T follicular helper cell (primary cell): ENCODE data around the gene ITGB3.
A peak's percentile ranks its signal among the peaks of the same experiment; 100 is the strongest.

ENCODE experiments used
- DNase-seq: peaks from one replicate; pipeline ENCODE4 v3.0.0-alpha.2; 2020; ENCODE audit warnings: low read depth

Gene ITGB3

DNA sequence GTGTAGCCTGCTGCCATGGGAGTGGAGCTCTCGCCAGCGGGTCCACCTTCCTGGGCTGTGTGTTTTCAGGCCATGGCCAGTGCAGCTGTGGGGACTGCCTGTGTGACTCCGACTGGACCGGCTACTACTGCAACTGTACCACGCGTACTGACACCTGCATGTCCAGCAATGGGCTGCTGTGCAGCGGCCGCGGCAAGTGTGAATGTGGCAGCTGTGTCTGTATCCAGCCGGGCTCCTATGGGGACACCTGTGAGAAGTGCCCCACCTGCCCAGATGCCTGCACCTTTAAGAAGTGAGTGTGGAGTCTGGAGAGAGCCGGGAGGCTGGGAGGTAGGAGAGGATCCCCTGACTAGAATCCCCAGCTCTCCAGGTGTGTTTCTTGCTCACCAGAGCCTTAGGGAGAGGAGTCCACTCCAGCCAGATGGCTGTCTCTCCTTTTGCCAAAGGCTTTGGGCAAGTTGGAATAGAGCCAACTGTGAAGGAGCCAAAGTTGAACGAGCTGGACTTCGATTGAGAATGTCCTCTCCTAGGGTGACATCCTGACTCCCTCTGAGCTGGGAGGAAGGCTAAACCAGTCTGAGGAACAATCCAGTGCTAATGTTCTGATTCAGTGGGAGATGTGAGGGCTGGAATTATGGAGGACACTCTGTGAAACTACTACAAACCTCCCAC, 45.7 kb downstream of the ITGB3 start:
- no peak for DNase-seq

DNA sequence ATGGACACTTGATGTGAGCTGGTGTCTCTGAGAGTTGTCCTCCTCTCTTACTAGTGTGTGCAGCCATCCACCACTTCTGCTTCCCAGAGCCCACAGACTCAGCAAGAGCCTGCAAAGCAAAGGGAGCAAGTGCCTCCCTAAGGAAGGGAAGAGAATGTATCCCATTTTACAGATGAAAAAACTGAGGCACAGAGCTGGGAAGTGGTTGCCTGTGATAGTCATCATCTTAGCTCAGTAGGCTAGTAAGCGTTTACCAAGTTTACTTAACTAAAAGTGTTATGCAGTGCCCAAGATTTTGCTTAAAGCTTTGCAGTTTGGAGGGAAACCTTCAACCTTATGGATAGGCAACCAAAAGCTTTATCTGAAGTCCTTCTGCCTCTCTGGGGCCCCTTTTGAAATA, 47.1 kb downstream of the ITGB3 start:
- no peak for DNase-seq

DNA sequence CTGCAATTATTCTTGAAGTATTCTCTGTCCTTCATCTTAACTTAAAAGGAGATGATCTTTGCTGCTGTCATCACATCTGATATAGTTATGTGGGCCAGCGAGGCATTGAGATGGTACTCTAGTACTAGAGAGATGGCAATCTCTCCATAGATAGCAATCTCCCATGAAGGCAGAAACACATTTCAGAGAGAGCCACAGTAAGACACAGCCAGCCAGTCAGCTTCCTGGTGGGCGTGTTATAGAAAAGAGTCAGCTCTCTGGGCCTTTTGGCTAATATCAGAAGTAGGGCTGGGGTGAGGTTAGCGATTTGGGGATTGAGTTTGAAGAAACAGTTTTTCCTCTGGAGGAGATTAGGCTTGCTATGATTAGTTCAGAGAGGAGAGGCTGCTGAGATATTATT, 47.5 kb downstream of the ITGB3 start:
- no peak for DNase-seq

DNA sequence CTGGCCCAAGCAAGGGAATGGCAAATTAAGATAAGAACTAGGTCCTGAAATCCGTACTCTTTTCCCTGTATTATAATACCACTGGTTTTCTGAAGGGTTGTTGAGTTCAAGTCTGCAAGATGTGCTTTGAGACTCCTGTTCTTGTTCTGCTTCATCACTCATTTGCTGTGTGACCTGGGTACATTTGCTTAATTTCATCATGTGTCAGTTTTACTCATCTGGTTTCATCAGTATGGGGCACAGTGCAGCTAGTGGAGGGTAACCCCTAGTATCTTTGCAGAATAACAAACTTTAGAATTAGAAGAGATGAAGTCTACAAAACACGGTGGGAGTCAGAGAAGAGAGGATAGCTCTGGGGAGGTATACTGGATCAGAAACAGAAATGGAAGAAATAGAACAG, 48.2 kb downstream of the ITGB3 start:
- no peak for DNase-seq

DNA sequence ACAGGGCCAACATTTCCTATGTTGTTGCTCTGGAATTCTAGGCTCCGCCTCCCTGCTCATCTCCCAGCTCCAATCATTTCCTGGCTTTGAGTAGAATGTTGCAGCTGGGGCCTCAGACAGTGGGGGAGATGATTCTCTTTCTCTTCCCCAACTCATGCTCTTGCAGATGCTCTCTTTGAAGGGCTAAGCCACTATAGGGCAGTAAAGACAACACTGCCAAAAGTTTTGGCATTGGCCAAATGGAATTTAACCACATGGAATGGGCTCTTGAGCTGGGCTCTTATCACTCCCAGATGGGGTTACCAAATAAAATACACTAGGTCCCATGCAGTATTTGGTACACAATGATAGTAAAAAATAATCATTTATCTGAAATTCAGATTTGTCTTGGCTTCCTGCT, 50.6 kb downstream of the ITGB3 start:
- no peak for DNase-seq

DNA sequence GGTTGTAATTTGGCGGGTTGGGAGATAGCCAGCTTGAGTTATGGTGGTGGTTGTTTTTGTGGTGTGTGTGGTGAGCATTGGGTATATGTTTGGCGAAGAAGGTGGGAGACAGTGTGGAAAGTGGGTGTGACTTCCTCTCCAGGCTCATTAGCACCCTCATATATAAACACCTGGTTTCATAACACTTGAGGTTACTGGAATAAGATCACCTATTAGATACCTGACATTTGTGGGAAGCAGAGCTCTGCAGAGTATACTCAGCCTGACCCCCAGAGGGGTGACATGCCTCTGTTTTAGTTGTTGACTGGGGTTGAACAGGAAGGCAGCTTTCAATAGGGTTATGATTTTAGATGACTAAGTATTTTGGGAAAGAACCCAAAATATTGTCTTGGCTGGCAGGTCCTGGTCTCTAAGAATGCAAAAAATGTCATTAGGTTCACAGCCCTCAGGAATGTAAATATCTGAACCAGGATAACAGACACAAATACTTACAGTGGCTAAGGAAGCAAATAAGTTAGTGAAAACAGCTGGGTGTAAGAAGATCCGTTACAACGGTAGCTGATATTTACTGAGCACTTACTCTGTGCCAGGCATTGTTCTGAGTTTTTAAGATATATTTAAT, 51.8 kb downstream of the ITGB3 start:
- DNase-seq = no peak

DNA sequence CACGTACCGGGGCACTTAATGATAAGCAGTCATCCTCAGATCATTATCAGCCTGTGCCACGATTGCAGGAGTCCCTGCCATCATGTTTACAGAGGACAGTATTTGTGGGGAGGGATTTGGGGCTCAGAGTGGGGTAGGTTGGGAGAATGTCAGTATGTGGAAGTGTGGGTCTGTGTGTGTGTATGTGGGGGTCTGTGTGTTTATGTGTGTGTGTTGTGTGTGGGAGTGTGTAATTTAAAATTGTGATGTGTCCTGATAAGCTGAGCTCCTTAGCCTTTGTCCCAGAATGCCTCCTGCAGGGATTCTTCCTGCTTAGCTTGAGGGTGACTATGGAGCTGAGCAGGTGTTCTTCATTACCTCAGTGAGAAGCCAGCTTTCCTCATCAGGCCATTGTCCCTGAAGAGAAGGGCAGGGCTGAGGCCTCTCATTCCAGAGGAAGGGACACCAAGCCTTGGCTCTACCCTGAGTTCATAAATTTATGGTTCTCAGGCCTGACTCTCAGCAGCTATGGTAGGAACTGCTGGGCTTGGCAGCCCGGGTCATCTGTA, 56.6 kb downstream of the ITGB3 start:
- no peak for DNase-seq

DNA sequence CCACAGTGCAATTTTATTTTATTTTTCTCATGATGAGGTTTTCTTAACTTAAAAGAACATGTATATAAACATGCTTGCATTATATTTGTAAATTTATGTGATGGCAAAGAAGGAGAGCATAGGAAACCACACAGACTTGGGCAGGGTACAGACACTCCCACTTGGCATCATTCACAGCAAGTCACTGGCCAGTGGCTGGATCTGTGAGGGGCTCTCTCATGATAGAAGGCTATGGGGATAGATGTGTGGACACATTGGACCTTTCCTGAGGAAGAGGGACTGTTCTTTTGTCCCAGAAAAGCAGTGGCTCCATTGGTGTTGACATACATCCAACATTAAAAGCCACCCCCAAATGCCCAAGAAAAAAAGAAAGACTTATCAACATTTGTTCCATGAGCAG, 57.8 kb downstream of the ITGB3 start:
- DNase-seq = no peak

DNA sequence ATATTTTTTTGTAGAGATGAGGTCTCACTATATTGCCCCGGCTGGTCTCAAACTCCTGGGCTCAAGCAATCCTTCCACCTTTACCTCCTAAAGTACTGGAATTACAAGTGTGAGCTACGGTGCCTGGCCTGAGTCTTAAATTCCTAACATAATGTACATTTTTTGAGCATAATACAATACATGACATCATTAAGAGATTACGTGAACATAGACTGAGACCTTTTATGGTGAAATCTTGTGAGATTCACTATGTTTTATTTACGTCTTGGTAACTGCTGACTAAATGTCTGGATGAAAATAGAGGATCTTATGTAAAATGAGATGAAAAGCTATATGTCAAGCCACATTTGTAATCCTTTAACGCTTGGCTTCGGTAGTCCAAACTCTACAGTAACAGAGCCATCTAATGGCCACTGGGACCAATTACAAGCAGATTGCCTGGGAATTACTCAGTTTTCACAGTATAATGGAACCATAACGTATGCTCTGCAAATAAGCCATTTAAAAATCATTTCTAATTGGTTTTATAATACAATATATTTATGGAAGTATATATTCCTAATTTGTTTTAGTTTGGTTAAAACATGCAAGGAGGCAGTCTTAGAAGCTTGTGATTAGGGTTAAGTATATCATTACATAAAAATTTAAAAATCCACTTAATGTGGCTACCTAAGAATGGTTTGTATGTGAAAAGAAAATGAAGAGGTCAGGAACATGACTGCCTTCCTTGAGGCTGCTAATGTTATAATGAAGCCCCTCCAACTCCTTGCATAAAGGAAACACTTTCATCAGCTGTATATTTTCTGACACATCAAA, 62.0 kb downstream of the ITGB3 start:
- DNase-seq = no peak

DNA sequence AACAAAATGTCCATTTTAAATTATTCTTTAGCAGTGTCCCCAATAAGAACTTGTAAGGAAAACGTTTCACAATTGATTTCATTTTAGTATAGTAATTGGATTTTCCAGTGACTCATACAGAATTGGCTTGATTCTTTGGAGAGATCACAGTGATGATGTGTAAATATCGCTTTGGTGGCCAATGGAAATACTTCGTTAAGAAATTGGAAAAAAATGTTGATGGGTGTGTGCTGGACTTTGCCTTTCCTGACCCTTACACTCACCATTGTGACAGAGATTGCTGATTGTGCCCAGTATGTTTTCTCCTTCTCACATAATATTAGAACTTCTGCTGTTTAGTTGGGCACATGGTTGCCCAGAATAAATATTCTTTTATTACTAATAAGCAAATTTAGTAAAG, 62.7 kb downstream of the ITGB3 start:
- no peak for DNase-seq

DNA sequence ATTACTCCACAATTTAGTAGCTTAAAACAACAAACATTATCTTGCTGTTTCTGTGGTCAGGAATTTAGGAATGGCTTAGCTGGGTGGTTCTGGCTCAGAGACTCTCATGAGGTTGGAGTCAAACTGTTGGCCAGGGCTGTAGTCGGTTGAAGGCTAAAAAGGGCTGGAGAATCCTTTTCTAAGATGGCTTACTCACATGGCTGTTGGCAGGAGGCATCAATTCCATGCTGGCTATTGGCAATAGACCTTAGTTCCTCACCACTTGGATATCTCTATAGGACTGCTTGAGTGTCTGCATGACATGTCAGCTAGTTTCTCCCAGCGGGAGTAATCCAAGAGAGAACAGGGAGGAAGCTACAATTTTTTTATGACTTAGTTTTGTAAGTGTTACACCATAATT, 63.5 kb downstream of the ITGB3 start:
- no peak for DNase-seq

DNA sequence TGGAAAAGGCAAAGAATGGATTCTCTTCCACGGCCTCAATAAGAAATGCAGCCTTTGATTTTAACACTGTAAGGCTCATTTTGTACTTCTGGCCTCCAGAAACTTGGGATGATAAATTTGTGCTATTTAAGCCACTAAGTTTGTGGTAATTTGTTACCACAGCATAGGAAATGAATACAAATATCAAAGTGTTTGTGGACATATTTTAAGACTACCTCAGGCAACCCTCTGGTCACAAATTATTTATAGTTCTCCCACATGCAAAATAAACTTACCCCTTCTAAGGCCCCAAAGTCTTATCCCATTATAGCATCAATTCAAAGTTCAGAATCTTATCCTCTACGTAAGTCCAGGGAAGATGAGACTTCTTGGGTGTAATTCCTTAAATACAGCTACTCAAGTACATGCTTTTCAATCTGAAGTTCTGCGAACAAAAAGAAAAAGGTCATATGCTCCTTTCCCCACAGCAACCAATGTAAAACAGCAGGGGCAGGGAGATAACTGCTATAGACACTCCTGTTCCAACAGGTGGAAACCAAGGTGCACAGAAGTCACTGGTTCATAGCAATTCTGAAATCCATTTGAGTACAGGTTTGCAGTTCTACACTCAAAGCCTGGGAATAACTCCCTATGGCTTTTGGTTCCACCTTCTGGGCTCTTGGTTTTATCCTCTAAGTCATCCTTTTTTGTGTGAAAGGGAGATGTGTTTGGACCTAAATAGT, 64.7 kb downstream of the ITGB3 start:
- DNase-seq = no peak

DNA sequence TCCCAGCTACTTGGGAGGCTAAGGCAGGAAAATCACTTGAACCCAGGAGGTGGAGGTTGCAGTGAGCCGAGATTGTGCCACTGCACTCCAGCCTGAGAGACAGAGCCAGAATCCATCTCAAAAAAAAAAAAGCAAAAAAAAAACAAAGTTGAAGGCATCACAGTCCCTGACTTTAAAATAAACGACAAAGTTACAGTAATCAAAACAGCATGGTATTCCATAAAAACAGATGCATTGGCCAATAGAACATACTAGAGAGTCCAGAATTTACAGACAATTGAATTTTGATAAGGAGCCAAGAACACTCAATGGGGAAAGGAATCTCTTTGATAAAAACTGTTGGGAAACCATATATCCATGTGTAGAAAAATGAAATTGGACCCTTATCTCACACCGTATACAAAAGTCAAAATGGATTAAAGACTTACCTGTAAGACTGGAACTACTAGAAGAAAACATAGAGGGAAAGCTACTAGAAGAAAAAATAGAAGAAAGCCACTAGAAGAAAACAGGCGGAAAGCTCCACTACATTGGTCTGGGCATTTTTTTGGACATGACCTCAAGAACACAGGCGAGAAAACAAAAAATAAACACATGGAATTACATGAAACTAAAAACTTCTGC, 67.4 kb downstream of the ITGB3 start:
- no peak for DNase-seq

DNA sequence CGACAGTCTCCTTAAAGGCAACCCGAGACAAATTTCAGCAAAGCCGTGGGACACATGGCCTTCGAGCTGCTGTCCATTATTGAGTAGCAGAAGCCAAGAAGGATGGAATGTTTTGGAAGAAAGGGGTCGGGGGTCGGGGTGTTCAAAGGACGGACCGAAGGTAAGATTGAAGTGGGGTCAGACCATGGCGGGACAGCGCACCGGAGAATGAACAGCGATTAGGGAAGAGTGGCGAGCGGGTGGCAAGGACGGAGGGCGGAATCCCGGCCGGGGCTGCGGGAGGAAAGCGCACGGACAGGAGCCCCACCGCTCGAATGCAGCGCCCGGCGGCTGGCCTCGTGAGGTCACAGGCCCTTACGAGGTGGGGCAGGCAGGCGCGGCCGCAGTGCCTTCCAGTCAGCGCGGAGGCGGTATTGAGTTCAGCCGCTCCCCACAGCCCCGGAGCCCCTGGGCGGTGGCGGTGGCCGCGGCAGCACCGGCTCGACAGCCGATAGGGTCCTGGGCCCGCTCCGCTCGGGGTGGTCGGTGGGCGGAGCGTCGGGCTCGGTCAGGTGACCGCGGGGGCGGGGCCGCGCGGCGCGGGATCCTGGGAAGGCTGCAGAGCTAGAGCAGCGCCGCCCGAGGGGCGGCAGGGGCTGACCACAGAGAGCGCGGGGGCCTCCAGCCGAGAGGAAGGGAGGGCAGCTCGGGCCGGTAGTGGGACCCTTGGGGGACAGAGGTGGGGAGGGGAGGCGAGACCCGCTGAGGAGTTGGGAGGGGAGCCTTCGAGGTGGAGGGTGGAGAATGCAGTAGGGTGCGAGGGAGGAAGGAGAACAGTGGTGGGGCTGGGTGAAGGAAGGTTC, 70.0 kb downstream of the ITGB3 start, which contains the start of gene EFCAB13:
EFCAB13 (plus strand) TSS at position 574 of the 842 bp plus-strand sequence. CDS start 4,399 bp downstream, outside the sequence.
- DNase-seq = peak; percentile 63

DNA sequence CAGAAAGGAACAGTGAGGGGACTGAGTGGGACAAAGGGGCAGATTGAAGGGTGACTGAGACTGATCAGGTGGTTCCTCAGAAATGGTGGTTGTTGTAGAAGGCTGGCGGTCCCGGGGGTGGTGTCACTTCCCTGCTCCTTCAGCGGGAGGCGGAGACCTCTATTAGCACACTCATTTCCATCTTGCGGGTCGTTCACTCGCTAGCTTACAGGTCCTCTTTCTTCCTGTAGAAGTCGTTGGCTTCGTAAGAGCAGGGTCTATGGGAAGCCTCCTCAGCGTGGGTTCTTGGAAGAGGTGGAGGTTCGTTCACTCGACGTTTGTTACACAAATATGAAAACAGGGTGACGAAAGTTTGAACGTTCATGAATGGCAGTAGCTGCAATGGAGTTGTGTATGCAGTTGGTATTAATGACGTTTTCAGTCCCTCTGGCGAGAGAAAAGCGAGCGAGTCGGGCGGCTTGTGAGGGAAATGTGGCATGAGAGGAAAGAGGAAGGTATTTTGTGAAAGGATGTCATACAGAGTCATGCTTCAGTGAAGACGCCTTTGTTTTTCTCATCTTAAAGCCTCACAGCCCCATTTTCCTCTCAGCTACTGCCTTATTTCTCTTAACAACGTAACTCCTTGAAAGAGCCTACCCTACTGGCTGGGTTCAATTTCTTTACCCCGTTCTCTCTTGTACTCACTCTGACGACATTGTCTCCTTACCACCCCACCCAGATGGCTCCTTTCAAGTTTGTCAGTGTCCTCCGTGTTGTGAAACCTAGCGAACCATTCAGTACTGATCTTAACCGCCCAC, 70.8 kb downstream of the ITGB3 start:
- DNase-seq = peak; percentile 37

DNA sequence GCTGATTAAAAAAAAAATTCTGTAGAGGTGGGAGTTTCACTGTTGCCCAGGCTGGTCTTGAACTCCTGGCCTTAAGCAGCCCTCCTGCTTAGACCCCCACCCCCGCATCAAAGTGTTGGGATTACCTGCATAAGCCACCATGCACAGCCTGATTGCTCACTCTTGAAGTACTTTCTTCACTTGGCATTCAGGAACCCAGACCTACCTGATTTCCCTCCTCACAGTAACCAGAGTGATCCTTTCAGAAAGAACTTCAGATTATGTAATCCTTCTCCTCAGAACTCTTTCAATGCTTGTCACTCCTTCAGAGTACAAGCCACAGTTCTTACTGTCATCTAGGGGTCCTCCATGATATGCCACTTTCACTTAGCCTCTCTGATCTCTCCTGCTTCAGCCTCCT, 71.5 kb downstream of the ITGB3 start:
- no peak for DNase-seq

DNA sequence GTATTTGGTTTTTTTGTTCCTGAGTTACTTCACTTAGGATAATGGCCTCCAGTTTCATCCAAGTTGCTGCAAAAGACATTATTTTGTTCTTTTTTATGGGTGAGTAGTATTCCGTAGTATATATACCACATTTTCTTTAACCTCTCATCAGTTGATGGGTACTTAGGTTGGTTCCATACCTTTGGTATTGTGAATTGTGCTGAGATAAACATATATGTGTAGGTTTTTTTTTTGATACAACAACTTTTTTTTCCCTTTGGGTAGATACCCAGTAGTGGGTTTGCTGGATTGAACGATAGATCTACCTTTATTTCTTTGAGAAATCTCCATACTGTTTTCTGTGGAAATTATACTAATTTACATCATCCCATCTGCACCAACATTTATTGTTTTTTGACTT, 76.9 kb downstream of the ITGB3 start:
- no peak for DNase-seq

DNA sequence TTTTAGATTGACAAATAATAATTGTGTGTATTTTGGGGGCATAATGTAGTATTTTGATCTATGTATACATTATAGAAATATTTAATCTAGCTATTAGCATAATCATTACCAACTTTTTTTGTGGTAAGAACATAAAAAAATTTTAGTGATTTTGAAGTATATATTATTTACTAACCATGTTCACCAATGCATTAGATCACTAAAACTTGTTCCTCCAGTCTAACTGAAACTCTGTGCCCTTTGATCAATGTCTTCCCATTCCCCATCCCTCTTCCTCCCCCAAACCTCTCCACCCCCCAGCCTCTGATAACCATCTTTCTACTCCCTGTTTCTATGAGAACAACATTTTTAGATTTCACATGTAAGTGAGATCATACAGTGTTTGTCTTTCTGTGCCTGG, 78.7 kb downstream of the ITGB3 start:
- no peak for DNase-seq

DNA sequence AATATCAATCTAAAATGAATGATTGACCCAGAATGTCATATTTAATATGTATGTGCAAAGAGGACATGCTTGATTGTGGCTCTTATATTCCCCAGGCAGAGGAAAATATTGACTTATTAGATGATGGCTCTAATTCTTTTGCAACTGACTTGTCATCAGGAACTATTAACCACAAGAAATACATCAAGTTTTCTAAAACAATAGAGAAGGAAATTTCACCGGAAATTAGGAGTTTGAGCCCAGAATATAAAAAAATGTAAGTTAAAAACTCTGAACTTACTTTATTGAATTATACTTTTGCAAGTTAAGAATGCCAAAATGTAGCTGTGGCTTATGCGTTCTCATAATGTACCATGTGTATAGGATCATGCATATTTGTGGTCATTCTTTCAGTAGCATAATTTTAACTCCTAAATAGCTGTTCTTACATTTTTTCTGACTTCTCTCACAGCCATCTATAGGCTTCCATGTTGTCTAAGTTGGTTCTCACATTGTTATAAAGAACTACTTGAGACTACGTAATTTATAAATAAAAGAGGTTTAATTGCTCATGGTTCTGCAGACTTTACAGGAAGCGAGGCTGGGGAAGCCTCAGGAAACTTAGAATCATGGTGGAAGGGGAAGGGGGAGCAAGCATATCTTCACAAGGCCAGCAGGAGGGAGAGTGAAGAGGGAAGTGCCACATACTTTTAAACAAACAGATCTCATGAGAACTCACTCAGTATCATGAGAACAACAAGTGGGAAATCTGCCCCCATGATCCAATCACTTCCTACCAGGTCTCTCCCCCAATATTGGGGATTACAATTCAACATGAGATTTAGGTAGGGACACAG, 81.7 kb downstream of the ITGB3 start:
- no peak for DNase-seq
